Fibroblast of the conjunctiva (primary cell): Measurements from ENCODE around the gene HOXC12.

ENCODE experiments used
- DNase-seq: peaks from one replicate; pipeline ENCODE4 v3.0.0-alpha.2; 2010; ENCODE audit warnings: low read depth

HOXC12 gene

DNA sequence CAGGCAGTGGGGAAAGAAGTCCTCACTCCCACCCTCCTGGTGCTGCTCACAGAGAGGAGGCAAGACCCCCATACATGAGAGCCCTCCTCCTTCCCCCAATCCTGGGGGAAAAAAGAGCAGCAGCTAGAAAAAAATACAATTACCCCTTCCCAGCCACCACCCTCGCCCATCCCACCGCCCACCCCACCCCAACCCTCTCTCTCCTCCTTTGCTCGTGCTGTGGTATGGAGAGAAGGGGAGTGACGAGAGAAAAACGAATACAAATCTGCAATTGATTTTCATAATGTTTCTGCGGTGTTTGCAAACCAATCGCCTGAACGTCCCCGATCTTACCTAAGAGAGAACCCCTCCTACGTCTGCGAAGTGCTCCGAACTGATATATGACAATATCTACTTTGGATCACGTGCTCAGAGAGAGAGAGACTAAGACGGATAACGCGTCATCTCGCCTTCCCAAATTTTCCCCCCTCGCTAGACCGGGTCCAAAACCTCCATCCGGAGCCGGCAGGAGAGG, 18.1 kb downstream of the HOXC12 start, which contains the start of gene HOXC11:
Gene HOXC11 (plus strand): TSS at position 405 of the 514 bp plus-strand sequence. CDS start 116 bp downstream, outside the sequence.
- DNase-seq: no peak

GRCh38 chr12:53973236-53974042, 18.7 kb downstream of the HOXC12 start:
- no peak for DNase-seq

DNA sequence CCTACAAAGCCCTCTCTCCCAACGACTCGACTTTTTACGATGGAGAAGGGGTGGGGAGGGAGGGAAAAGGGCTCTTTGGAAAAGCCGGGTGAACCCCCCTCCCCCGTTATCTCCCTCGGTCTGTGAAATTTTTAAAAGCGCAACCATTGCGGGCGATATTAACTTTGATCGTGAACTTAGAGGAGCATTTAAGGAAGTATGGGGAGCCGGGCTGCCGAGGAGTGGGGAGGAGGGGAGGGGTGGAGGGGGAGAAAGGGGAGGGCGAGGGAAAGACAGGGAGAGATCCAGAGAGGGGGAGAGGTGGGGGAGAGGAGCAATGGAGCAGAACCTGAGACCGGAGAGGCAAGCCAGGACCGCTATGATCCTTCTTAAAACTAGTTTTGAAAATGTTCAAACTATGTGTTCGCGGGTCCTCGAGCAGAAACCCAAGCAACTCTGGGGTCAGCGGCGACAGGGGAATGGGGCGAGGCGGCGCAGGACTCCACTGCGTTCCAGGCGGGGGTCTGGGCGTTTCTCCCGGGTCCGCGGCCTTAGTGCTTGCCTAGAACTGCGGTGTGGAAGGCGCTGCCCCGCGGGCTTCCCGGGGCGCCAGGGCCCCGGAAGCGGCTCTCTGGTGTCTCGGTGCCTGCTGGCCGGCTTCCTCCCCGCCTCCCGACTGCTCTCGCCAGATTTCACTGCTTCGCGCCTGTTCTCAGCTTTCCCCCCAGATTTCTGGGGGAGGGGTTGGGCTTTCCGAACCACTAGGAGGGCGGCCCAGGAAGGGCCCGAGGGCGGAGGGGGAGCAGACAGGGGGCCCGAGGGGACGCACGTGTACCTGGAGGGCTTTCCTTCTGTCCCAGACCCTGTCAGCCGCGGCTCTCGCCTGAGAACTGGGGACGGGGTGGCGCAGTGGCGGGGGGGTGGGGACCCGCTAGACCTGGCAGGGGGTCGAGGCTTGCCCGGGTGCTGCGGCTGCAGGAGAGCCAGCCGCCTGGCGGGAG, 19.7 kb downstream of the HOXC12 start, which contains the start of gene HOTAIR:
Gene HOTAIR (minus strand): TSS at position 871 of the 980 bp plus-strand sequence.
- DNase-seq: no peak

DNA sequence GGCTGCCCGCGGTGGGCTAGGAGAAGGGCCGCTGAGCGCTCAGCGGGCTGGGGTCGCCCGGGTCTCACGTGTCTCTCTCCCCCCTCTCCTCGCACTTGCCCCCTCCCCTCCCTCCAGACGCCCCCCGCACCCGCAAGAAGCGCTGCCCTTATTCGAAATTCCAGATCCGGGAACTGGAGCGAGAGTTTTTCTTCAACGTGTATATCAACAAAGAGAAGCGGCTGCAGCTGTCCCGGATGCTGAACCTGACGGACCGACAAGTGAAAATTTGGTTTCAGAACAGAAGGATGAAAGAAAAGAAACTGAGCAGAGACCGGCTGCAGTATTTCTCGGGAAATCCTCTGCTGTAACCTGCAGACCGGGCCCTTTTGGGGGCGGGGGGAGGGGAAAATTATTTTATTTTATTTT, 20.4 kb downstream of the HOXC12 start:
- no peak for DNase-seq

- no peak for DNase-seq
Observed at GRCh38 chr12:53975479-53976152, 20.9 kb downstream of the HOXC12 start.

DNA sequence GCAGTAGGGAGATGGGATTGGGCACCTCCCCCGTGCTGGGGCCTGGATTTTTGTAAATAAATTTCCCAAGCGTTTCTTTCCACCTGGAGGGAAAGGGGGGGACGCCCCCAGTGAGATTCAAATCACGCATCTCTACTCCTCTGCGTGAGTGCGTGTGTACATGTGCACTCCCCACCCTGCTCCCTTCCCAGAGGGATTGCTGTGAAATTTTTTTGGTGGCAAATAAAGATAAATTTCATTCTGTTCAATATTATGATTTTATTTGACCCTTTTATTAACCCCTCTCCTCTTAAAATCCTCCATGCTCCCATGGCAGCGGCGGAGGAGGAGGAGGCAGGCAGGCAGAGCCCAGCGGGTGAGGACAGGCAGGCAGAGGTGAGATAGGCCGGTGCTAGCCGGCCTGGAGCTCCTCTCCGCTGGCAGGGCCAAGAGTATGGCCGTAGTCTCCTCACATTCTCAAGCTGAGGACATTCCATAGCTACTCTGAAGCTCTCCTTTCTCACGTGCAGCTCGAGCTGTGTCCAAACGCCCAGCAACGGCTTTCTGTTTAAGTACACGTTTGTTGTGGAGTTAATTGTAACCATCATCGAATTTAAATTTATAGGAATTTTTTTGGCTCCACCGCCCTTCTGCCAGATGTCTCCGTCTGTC, 21.6 kb downstream of the HOXC12 start:
- no peak for DNase-seq

DNA sequence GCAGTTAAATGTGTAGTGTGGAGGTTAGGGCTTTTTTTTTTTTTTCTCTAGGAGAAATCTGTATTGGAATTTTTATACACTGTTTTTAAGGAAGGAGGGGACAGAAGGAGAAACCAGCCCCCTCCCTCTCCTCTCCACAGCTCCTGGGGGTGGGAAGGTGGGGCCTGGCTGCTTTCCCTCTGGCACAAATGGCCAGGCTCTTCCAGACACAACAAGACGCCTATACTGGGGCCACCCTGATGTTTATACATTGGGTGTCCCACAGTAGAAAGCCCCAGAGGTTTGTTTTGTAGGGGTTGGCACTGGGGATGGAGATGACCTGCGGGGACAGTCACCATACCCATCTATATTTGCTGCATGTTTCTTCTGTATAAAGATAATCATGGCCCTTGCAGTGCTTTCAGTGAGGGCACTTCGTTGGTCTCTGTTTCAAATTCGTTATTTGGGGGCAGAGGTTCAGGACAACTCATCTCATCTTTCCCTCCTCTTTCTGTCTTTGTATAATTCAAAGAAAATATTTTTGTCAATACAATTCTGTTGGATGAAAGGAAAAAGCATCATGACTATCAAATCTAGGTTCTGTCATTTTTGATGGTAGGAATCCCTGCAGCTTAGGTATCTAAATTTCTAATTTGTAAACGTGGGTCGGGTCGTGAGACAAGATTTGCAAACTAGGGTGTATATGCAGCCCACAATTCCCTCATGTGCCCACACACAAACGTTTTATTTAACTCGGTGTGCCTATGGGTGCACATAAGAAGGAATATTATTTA, 22.3 kb downstream of the HOXC12 start:
- DNase-seq: no peak

DNA sequence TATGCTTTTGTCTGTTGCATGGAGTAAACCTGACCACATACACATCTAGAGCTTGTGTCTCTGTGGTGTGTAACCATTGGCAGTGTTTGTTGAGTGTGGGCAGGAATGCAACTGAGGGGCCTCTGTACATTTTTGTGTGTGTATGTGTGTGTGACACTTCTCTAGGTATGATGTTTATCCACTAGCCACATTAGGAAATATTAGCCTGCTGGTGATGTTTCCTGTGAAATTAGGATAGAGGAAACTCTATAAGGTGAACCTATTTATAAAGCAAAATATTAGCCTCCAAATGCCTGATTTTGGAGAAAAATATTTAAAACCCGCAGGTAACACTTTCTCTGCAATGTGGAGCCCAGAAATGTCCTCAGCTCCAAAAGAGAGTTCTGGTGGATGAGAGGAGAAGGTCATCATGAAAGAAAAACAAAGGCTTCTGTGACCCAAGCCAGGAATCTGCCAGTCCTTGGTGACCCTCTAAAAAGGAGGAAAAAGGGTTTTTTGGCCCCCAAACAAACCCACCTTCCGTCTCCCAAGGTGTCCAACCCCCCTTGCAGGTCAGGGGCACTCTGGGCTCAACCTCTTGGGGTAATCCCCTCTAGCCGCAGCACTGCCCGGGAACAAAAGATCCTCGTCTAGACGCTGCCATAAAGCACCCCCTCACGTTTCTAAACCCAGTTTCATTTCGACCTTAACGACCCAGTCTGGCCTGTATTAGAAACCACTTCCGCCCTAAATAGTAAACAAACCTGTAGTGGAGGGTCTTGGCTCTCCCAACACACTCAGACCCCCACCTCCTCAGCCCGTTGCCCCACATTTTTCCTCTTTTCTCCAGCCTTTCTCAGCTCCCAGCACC, 23.1 kb downstream of the HOXC12 start:
- DNase-seq: no peak

DNA sequence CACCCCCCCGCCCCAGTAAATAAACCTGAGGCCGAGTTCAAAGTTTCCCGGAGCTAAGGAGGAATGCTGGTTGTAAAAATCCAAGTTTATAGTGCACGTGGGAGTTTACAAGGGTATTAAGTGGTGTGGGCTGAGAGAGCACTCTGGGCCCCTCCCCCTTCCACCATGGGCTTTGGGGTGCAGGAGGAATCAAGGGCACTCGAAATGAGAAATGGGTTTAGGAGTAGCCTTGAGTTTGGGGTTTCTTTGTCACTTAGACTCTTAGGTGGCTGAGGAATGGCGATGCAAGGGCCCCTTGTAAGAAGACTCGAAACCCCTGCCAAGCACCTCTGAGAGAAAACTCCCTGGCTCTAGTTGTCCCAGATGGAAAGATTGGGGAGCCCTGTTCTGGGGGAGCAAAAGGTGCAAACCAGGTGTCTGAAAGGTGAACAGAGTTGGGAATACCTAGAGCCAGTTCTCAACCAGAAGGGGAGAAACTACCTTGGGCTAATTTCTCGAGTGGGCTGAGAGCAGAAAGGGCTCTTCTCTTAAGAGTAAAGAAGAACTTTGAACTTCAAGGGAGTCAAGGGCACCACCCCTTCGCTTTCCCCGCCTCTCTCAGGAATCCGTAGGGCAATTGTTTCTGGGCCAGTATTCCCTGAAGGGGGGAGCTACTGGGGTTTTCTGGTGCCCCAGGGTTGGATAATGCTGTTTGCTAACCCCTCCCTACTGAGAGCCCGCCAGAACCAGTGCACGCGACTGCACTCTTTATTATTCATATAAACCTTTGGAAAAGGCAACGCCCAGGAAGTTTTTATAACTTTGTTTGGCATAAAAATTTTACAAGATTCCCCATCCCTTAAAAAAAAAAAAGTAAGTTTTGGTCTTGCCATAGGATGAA, 24.0 kb downstream of the HOXC12 start:
- DNase-seq: no peak

DNA sequence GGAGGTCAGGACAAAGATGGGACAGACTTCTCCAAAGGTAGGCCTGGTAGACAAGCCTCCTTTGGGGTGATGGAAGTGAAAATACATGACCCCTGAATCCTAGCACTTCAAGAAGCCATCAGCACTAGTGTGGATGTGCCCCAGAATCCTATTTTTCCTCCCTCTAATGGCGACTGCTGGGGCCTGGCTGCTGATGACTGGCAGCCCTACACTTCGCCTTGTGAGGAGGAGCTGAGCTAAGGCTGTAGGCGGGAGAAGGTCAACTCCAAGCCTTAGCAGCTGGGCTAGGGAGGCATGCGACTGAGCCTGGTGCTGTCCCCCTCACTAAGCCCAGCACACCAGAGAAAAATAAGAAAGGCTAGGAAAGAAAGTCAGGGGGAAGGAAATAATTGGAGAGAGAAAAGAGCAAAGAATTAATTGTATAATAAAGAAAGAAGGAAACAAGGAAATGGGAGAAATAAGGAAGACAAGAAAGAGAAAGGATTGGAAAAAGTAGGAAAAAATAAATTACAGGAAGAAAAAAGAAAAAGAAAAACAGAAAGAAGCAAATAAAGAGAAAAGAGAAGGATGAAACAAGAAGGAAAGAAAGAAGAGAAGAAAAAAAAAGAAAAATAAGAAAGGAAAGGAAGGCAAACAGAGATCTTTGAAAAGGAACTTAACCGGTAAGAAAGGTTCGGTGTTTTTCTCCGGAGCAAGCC, 25.6 kb downstream of the HOXC12 start:
- no peak for DNase-seq

DNA sequence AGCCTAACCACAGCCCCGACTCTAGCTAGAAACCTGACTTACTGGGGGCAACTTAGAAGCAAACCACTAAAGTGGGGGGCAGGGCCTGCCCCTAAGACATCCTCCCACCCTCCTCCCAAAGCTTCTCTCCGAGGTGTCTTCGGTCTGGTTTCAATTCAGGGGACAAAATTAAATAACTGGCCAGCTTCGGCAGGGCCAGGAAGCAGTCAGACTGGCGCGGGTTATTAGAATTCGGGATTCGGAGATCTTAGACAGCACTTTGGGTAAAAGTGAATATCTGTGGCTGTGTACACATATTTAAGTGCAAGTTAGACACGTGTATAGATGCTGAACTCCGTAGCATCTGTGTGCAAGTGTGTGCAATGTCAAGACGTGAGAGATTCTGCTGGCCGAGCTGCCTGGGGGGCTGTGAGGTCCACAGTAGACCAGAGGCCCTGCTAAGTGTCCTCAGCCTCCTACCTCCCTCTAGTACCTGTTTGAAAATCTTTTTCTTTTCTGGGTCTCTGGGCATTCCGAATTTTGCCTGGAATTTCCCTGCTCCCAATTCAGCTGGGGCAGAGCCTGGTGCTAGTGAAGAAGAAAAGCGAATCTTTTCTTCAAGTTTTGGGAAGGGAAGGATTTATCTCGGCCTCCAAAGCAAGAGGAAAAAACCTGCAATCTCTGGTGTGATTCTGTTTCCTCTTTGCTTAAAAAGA, 26.2 kb downstream of the HOXC12 start:
- DNase-seq: no peak

GRCh38 chr12:53981634-53982565, 27.2 kb downstream of the HOXC12 start:
- no peak for DNase-seq

- DNase-seq: no peak
Observed at GRCh38 chr12:53982648-53983567, 28.2 kb downstream of the HOXC12 start.

DNA sequence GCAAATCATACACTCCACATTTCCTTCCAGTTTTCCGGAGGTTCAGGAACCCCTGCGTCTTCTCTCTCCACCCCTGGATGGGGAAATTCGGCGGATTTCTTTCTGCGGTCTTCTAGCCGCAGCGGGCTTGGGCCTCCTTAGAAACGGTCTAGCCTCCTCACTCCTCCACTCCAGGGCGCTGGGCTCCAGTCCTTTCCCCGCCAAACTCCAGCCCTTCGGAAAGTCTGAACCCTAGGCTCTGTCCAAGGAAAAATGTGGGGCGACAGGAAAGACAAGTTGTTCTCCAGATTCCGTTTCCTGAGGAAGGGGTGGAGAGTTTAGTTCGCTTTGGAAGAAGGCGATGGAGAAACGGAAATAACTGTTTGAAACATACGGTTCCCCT, 28.9 kb downstream of the HOXC12 start:
- no peak for DNase-seq

DNA sequence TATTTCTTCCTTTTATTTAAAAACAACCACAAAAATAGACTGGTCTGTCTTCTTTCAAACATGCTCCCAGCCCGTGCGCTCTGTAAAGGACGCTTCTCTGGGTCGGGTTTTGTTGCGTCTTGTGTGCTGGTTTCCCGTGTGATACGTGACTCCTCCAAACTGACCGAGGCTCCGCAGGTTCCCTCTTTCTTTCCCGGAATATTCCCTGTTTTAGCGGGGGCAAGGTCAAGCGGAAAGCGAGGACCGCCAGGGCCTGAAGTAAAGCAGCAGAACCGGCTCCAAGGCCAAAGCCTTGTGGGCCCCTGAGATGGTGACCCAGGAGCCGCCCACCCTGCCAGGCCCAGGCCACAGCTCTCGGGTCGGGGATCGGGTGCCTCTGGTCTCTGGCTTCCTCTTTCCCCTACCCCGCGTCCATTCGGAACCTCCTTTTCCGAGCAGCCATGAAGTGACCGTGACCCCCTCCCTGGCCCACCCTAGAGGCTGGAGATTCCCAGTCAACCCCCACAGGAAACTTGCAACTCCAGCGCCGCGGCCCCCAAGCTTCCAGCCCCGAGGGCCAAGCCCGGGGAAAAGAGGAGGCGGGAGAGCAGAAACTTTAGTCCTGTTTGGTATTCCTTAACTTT, 29.4 kb downstream of the HOXC12 start:
- no peak for DNase-seq
